HL-60 (cell line): ENCODE data around the gene ZC3H8.

Source experiments
- DNase-seq, 2 experiments: peaks; one replicate each; pipeline ENCODE4 v3.0.0-alpha.2; 2010 to 2020; ENCODE audit warnings: low read depth in 1 of 2, low spot score in 1 of 2
- H3K27ac ChIP-seq: fragments of 250-450 bp; sonication (Bioruptor Pico); replicated peaks from 2 replicates; pipeline ENCODE4 v1.5.1; 2020; ENCODE audit warnings: mild to moderate bottlenecking, moderate library complexity
- H3K27me3 ChIP-seq: fragments of 250-450 bp; sonication (Bioruptor Pico); 2 replicates; pipeline ENCODE4 v1.5.1; 2021; ENCODE audit warnings: mild to moderate bottlenecking, moderate library complexity; ENCODE audit not compliant: insufficient read depth, poor library complexity, severe bottlenecking
- H3K4me3 ChIP-seq: replicated peaks from 2 replicates; pipeline ENCODE4 v1.5.1; 2011; ENCODE audit warnings: mild to moderate bottlenecking, control low read depth, low read length; ENCODE audit not compliant: insufficient read depth
- CTCF ChIP-seq: IDR thresholded peaks from one replicate; pipeline ENCODE4 v1.5.1; 2011; ENCODE audit warnings: low read length, control low read depth, inconsistent platforms; ENCODE audit not compliant: insufficient read depth
- GABPA ChIP-seq: IDR thresholded peaks from 2 replicates; pipeline ENCODE4 v1.6.1; 2012; ENCODE audit warnings: low read depth
- POLR2AphosphoS5 ChIP-seq: IDR thresholded peaks from 2 replicates; pipeline ENCODE4 v1.6.1; 2012; ENCODE audit warnings: low read depth
- SPI1 ChIP-seq: IDR thresholded peaks from 2 replicates; pipeline ENCODE4 v1.6.1; 2012; ENCODE audit warnings: low read depth, mild to moderate bottlenecking, borderline replicate concordance
- TF ChIP-seq, protein P1 (sequence below): IDR thresholded peaks from 2 replicates; pipeline ENCODE4 v1.6.1; 2012; ENCODE audit warnings: low read depth; ENCODE audit not compliant: insufficient replicate concordance

ZC3H8 gene

DNA sequence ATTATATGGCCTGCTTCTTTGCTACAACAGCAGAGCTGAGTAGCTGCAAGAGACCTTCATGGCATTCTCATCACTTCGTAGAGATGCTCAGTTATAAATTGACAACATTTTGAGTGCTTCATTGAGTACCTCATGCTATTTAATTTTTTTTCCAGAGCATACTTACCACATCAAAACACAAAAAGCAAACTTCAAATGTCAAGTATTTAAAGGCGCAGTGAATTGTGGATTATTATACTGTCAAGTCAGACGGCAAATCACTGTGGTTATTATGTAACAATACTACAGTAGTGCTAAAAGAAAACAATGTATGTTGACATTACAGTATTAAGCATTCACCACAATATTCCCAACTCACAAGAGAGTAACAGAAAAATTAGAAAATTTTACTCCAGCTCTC is 12.5 kb downstream of the ZC3H8 start:
- Histone ChIP-seq H3K4me3 (no peak overlapping the region), H3K27me3 (no peaks in the 10 kb centered on the region), H3K27ac (no peak overlapping the region)
- no peak for DNase-seq
- no peak for TF ChIP-seq GABPA
- TF ChIP-seq, protein P1, sequence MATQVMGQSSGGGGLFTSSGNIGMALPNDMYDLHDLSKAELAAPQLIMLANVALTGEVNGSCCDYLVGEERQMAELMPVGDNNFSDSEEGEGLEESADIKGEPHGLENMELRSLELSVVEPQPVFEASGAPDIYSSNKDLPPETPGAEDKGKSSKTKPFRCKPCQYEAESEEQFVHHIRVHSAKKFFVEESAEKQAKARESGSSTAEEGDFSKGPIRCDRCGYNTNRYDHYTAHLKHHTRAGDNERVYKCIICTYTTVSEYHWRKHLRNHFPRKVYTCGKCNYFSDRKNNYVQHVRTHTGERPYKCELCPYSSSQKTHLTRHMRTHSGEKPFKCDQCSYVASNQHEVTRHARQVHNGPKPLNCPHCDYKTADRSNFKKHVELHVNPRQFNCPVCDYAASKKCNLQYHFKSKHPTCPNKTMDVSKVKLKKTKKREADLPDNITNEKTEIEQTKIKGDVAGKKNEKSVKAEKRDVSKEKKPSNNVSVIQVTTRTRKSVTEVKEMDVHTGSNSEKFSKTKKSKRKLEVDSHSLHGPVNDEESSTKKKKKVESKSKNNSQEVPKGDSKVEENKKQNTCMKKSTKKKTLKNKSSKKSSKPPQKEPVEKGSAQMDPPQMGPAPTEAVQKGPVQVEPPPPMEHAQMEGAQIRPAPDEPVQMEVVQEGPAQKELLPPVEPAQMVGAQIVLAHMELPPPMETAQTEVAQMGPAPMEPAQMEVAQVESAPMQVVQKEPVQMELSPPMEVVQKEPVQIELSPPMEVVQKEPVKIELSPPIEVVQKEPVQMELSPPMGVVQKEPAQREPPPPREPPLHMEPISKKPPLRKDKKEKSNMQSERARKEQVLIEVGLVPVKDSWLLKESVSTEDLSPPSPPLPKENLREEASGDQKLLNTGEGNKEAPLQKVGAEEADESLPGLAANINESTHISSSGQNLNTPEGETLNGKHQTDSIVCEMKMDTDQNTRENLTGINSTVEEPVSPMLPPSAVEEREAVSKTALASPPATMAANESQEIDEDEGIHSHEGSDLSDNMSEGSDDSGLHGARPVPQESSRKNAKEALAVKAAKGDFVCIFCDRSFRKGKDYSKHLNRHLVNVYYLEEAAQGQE = no peak
- TF ChIP-seq SPI1 = no peak
- TF ChIP-seq POLR2AphosphoS5 = no peak
- no peak for TF ChIP-seq CTCF

DNA sequence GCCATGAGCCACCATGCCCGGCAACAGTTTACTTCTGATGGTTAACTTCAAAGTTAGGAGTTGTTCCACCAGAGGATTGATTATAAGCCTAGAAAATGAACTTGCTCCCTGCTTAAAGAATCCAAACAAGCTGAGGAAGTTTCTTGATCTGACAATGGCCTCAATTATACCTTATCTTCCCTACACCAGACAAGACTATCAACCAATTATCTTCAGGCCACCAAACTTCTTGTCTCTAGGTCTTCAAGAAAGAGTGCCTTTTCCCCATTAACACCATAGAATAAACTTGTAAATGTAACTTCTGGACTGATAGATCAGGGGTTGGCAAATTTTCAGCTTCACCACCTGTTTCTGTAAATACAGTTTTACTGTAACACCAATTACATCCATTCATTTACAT is 15.0 kb downstream of the ZC3H8 start:
- Histone ChIP-seq H3K27me3 (no peaks in the 10 kb centered on the region), H3K4me3 (no peak overlapping the region), H3K27ac (no peak overlapping the region)
- TF ChIP-seq, protein P1 = no peak
- DNase-seq = no peak

DNA sequence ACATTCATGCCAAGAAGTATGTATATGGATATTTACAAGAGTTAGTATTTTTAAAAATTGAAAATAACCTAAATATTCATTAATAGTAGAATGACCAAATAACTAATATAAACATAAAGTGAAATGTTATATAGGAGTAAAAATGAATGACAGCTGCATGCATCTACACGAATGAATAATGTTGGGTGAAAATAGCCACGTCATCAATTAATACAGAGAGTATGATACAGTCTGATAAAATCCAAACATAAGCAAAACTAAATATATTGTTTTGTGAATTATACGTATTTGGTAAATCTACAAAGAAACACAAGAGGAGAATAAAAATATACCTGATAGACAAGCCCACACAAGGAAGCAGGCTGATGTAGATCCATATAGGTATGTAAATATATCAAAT is 24.5 kb downstream of the ZC3H8 start:
- Histone ChIP-seq H3K27me3 (no peaks in the 10 kb centered on the region), H3K4me3 (no peak overlapping the region), H3K27ac (no peak overlapping the region)
- DNase-seq = no peak
- TF ChIP-seq, protein P1 = no peak
- TF ChIP-seq CTCF (no peak), SPI1 (no peak), GABPA (no peak), POLR2AphosphoS5 (no peak)

- no peak overlapping the region for H3K27ac ChIP-seq
- TF ChIP-seq, protein P1 = no peak
- no peak for TF ChIP-seq POLR2AphosphoS5
- no peak for TF ChIP-seq SPI1
- no peak for TF ChIP-seq CTCF
- no peak for TF ChIP-seq GABPA
- H3K4me3 ChIP-seq = no peak overlapping the region
- DNase-seq = no peak
- H3K27me3 ChIP-seq = no peaks in the 10 kb centered on the region
Measured at GRCh38 chr2:112229348-112229747, 25.5 kb downstream of the ZC3H8 start.
